ENCODE results near the gene FXYD1.
A peak's percentile ranks its signal among the peaks of the same experiment; 100 is the strongest.

DNA sequence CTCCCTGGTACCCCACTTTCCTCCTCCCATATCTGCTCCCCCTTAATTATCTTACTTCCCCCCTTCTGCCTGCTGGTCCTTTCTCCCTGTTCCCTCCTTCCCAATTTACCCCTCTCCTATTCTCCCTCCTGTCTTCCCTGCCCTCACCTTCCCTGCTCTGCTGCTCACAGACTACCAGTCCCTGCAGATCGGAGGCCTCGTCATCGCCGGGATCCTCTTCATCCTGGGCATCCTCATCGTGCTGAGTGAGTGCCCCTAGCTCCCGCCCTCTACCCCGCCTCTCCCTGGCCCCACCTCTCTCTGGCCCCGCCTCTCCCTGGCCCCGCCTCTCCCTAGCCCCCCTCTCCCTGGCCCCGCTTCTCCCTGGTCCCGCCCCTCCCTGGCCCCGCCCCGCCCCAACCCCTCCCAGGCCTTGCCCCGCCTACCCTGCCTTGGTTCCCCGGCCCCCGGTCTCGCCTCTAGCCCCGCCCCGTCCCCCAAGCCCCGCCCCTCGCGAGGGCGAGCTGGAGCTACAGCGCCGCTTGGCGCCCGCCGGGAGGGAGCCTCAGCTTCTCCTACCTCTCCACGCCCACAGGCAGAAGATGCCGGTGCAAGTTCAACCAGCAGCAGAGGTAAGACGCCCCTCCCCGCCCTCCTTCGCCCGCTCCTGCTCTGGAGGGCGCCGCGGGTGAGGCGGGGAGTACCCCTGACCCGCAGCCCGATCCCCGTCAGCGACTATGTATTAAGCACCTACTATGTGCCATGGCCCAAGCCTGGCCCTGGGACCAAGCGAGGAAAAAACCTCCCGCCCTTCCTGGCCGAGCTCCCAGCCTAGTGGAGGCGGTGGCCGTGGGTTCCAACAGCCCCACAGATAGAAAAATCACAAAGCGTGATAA lies 2.6 kb downstream of the FXYD1 start:
- TF ChIP-seq, protein P1, sequence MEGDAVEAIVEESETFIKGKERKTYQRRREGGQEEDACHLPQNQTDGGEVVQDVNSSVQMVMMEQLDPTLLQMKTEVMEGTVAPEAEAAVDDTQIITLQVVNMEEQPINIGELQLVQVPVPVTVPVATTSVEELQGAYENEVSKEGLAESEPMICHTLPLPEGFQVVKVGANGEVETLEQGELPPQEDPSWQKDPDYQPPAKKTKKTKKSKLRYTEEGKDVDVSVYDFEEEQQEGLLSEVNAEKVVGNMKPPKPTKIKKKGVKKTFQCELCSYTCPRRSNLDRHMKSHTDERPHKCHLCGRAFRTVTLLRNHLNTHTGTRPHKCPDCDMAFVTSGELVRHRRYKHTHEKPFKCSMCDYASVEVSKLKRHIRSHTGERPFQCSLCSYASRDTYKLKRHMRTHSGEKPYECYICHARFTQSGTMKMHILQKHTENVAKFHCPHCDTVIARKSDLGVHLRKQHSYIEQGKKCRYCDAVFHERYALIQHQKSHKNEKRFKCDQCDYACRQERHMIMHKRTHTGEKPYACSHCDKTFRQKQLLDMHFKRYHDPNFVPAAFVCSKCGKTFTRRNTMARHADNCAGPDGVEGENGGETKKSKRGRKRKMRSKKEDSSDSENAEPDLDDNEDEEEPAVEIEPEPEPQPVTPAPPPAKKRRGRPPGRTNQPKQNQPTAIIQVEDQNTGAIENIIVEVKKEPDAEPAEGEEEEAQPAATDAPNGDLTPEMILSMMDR (IDR thresholded peaks at IDR 0.05 in 8 of 11, conservative IDR thresholded peaks at IDR 0.05 in 3 of 11), result peak; percentile 16 to 72 (median 43)
- TF ChIP-seq POLR2A (IDR thresholded peaks at IDR 0.05), result no peak

All from spleen (tissue), 7 donors.